HUES48 (cell line): ENCODE results near the gene SPI1.
A peak's percentile ranks its signal among the peaks of the same experiment; 100 is the strongest.
"Not testable (repeated sequence)": the region's sequence is repeated elsewhere in the genome, so short reads cannot be mapped to it uniquely, and the experiment has no call there.

ENCODE experiments used
- H3K27ac ChIP-seq: one replicate; pipeline ENCODE4 v1.7.0; 2013; ENCODE audit warnings: low read depth, low read length, inconsistent platforms
- H3K27me3 ChIP-seq: 2 replicates; pipeline ENCODE4 v1.6.1; 2013; ENCODE audit warnings: mild to moderate bottlenecking, low read length; ENCODE audit not compliant: control insufficient read depth, insufficient read depth
- H3K36me3 ChIP-seq: 2 replicates; pipeline ENCODE4 v1.6.1; 2013; ENCODE audit warnings: low read length; ENCODE audit not compliant: control insufficient read depth, insufficient read depth
- H3K4me1 ChIP-seq: 2 replicates; pipeline ENCODE4 v1.6.1; 2013; ENCODE audit warnings: mild to moderate bottlenecking, low read length; ENCODE audit not compliant: control insufficient read depth, insufficient read depth
- H3K4me3 ChIP-seq: 2 replicates; pipeline ENCODE4 v1.5.1; 2013; ENCODE audit warnings: mild to moderate bottlenecking, low read depth, low read length
- H3K9ac ChIP-seq: 2 replicates; pipeline ENCODE4 v1.6.1; 2013; ENCODE audit warnings: mild to moderate bottlenecking, low read depth, low read length, moderate library complexity
- H3K9me3 ChIP-seq: 2 replicates; pipeline ENCODE4 v1.6.1; 2013; ENCODE audit warnings: low read length; ENCODE audit not compliant: control insufficient read depth, insufficient read depth

SPI1 gene

DNA sequence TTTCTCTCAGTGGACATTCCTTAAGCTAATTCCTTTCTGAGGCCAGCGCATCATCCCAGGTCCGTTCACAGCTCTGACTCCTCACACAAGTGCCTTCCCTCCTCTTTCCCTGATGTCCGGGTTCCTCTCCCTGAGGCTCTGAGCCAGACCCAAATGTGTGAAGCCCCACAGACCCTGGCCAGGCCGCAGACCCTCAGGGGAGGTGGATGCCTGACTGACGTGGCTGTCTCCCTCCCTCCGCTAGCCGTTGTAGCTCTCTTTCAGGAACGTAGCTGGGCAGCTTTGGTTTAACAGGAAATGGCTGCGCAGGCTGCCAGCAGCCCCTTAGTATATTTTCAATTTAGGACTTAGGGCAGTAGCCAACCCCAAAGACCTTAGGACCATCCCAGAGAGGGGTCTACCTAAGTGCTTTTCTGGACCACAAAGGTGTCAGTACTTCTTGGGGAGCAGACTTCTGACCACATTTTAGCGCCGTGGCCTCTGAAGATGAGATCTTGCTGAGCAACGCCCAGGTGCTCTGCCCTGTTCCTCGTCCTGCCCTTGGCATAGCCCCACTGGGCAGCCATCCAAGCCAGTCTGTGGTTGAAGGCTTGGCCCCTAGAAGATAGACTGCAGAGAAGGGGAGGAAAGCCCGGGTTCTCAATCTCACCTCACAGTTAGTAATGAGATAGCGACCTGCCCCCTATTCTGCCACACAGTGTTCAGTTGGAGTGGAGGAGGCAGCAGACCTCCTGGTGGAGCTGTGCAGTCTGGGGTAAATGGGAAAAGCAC, 52.9 kb downstream of the SPI1 start:
- Histone ChIP-seq H3K4me1 (no peaks in the 10 kb centered on the region), H3K36me3 (peaks cover 65% of the 10 kb centered on the region), H3K4me3 (no peak overlapping the region), H3K27me3 (no peaks in the 10 kb centered on the region), H3K27ac (no peak overlapping the region), H3K9me3 (no peaks in the 10 kb centered on the region), H3K9ac (no peak overlapping the region)

DNA sequence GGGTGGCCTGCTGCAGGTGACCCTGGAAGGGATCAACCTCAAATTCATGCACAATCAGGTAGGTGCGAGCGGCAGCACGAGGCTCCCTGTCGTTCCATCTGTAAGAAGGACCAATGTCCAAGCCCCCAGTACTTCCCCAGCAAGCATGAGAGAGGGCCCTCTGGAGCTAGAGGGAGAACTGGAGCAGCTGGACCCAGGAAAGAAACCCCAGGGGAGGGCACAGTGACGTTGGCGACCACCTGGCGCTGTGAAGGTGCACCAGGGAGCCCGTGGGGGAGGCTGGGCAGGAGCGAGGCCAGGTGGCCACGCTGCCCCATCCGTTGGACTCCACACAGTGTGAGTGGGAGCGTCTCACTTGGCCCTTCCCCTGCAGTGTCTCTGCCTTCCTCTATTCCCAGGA, 53.8 kb downstream of the SPI1 start:
- H3K9ac ChIP-seq, result no peak overlapping the region
- H3K27ac ChIP-seq, result no peak overlapping the region

DNA sequence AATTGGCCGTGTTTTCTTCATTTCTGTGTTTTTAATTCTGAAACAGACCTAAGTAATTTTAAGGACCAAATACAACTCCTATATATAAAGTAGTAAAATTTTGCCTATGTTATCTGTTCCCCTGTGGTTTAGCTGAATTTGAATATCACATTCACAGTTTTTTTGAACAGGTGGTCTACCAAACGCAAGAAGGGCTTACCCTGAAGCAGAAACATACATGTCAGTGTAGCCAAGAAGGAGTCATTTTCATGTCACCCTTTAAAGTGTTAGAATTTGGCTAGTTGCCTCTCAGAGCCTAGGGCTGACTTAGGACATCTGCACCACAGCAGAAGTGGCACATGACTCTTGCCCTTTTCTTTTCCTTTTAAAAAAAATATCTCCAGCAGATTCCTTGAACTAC, 60.2 kb downstream of the SPI1 start:
- Histone ChIP-seq H3K9ac (no peak overlapping the region), H3K27me3 (no peaks in the 10 kb centered on the region), H3K9me3 (no peaks in the 10 kb centered on the region), H3K27ac (no peak overlapping the region), H3K4me3 (no peak overlapping the region), H3K36me3 (peaks cover 46% of the 10 kb centered on the region), H3K4me1 (no peaks in the 10 kb centered on the region)

More for the DNA sequence above, 53.8 kb downstream of the SPI1 start:
- Histone ChIP-seq H3K4me1 (no peaks in the 10 kb centered on the region), H3K4me3 (no peak overlapping the region), H3K27me3 (no peaks in the 10 kb centered on the region), H3K36me3 (peaks cover 58% of the 10 kb centered on the region), H3K9me3 (no peaks in the 10 kb centered on the region)

DNA sequence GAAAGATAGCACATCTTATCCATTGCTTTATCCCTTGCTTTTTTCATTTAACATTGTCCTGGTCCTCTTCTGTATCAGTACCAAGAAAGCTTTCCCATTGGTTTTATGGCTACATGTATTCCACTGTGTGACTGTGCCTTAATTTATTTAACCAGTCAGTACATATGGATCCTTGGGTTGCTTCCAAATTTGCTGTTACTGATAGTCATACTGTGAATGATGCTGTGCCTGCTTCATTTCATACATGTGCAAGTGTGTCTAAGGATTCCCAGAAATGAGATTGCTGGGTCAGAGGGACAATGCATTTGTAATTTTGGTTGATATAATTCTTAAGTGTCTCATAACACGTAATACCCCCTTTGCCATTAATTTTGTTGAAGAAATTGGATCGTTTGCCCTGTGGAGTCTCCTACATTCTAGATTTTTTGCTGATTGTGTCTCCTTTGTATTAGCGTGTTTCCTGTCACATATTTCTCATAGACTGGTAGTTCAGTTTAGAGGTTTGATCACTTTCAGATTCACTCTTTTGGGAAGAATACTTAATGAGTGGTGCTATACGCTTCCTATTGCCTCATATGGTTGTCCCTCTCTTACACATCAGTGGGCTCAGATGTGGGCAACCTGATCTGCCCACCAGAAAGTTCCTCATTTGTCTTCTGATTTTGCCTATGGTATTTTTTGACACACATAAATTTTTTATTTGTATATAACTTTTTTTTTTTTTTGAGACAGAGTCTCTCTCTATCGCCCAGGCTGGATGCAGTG, 61.1 kb downstream of the SPI1 start:
- H3K9ac ChIP-seq, result no peak overlapping the region
- no peak overlapping the region for H3K4me3 ChIP-seq
- no peaks in the 10 kb centered on the region for H3K4me1 ChIP-seq
- peaks cover 53% of the 10 kb centered on the region for H3K36me3 ChIP-seq
- H3K27me3 ChIP-seq, result no peaks in the 10 kb centered on the region
- H3K9me3 ChIP-seq, result no peaks in the 10 kb centered on the region
- H3K27ac ChIP-seq, result no peak overlapping the region

DNA sequence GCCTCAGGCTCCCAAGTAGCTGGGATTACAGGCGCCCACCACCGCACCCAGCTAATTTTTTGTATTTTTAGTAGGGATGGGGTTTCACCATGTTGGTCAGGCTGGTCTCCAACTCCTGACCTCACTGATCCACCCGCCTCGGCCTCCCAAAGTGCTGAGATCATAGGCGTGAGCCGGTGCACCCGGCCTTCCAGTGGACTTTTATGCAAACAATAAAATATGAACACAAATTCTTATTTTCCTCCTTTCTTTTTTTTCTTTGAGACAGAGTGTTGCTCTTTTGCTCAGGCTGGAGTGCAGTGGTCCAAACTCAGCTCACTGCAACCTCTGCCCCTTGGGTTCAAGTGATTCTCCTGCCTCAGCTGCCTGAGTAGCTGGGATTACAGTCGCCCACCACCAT, 61.8 kb downstream of the SPI1 start:
- H3K9ac ChIP-seq, H3K9me3 ChIP-seq, H3K4me3 ChIP-seq, H3K27ac ChIP-seq, H3K27me3 ChIP-seq, H3K4me1 ChIP-seq: not testable (repeated sequence)
- peaks cover 54% of the 10 kb centered on the region for H3K36me3 ChIP-seq

DNA sequence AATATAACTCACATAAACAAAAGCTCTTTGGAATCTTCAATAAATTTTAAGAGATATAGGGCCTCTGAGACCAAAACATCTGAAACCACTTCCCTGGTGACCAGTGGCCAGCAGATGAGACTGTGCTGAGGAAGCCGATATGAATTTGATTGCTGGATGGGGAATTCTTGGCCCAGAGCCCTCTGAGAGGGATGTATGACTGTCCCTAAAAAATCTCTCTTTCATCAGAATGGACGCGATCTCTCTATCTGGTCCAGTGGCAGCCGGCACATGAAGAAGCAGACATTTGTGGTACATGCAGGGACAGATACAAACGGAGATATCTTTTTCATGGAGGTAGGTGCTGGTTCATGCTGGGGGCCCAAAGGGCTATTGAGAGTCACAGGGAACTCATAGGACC, 63.4 kb downstream of the SPI1 start:
- Histone ChIP-seq H3K4me1 (no peaks in the 10 kb centered on the region), H3K9ac (no peak overlapping the region), H3K4me3 (no peak overlapping the region), H3K27me3 (no peaks in the 10 kb centered on the region), H3K27ac (no peak overlapping the region), H3K9me3 (no peaks in the 10 kb centered on the region), H3K36me3 (peaks cover 57% of the 10 kb centered on the region)

DNA sequence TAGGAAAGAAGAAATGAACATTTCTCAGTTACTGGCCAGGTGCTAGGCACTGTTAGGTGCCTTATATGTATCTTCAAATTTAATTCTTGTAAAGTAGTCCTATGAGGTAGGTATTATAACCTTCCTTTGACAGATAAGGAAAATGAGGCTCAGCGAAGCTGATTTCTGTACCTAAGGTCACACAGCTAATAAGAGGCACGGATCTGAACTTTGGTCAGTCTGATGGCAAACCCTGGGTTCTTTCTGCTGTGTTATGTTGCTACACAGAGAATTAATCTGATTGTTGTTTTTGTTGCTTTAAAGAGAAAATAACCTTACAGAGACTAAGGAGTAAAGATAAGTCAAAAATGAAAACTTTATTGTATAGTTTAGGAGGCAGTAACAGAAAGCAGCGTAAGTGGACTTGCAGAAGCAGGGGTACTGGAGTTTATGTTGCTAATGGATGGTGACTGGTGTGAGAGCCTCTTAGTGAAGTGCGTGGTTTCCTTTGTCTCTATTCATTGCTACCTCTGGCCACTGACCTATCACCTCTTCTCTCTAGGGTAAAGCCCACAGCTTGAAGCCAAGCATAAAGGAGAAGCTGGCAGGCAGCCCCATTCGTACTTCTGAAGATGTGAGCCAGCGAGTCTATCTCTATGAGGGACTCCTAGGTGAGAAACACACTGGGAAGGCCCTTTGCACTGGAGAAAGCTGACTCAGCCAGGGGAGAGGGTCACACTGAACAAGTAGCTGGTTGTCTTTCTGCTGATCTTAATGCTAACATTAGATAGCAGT, 70.1 kb downstream of the SPI1 start:
- H3K4me3 ChIP-seq, result no peak overlapping the region
- H3K9me3 ChIP-seq, result no peaks in the 10 kb centered on the region
- no peaks in the 10 kb centered on the region for H3K27me3 ChIP-seq
- H3K27ac ChIP-seq, result peak overlapping the region; percentile 72
- no peaks in the 10 kb centered on the region for H3K4me1 ChIP-seq
- H3K9ac ChIP-seq, result no peak overlapping the region
- H3K36me3 ChIP-seq, result peaks cover 74% of the 10 kb centered on the region

DNA sequence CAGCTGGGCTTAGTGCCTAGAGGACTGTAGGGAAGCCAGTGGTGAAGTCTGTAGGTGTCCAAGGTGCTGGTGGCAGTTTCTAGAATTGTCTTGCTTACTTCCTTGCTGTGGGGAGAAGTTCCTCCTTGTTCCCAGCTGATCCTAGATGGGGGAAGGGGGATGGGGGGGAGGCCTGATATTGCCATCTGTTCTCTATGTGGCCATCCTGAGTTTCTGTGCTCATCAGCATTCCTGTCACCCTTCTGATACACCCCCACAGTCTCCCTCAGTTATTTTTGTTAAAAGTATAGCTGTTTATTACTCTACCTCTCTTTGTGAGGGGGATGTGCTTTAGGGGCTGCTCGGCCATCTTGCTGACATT, 71.9 kb downstream of the SPI1 start:
- Histone ChIP-seq H3K36me3 (peaks cover 69% of the 10 kb centered on the region), H3K4me3 (no peak overlapping the region), H3K9me3 (no peaks in the 10 kb centered on the region), H3K9ac (no peak overlapping the region), H3K4me1 (no peaks in the 10 kb centered on the region), H3K27ac (no peak overlapping the region), H3K27me3 (no peaks in the 10 kb centered on the region)

DNA sequence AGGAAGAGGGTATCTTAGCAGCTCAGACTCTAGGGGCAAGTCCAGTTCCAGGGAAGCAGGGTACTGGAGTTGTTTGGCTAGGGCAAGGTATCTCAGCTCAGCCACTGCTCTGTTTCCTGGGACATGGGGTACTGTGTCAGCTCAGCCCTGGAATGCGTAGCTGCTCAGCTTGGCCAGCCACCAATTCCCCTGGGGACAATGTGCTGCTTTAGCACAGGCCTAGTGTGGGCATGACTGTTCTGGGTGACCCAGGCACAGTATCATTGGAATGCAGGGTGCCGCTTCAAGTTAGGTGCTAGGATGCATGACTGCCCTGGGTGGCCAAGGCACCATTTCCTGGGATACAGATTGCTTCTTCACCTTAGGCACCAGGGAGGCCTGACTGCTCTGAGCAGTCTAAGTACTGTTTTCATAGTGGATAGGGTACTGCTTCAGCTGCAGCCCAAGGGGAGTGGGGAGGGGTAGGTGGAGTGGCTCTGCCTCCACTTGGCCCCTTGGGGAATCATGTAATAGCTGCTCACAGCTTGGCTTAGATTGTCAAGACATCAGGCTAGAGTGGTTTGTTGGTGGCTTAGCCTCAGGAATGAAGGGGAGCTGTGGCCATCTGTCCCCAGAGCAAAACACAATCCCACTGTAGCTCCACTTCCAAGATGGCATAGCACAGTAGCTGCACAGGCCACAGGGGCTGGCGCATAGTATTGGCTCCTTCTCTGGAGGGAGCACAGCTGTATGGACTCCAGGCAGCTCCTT, 72.4 kb downstream of the SPI1 start:
- Histone ChIP-seq H3K4me3 (no peak overlapping the region), H3K4me1 (no peaks in the 10 kb centered on the region), H3K27me3 (no peaks in the 10 kb centered on the region), H3K9me3 (no peaks in the 10 kb centered on the region), H3K9ac (no peak overlapping the region), H3K27ac (no peak overlapping the region), H3K36me3 (peaks cover 65% of the 10 kb centered on the region)
